ENCODE data around the gene TMUB1.

DNA sequence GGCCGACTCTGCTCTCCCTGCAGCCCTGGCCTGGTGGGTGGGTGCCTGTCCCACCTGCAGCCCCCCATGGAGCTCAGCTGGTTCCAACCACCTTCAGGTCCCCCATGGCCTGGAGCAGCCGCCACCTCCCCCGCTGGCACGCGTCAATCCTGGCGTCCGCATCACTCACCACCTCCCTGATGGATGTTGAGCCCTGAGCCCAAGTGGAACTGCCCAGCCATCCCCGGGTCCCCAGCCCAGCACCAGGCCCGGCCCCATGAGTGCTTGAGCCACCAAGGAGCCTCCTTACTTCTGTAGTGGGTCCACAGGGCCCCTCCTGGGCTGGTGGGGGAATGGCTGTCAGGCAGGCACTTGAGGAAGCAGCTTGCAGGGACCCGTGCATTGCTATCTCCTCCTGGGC lies 17.6 kb upstream of the TMUB1 start:
- TF ChIP-seq CTCF (IDR thresholded peaks at IDR 0.05) (no peak), POLR2AphosphoS5 (IDR thresholded peaks at IDR 0.05) (no peak), POLR2A (IDR thresholded peaks at IDR 0.05) (no peak)
